ENCODE results near the gene OR2T12.
"Not testable (repeated sequence)": the region's sequence is repeated elsewhere in the genome, so short reads cannot be mapped to it uniquely, and the experiment has no call there.

The OR2T12 gene, protein sequence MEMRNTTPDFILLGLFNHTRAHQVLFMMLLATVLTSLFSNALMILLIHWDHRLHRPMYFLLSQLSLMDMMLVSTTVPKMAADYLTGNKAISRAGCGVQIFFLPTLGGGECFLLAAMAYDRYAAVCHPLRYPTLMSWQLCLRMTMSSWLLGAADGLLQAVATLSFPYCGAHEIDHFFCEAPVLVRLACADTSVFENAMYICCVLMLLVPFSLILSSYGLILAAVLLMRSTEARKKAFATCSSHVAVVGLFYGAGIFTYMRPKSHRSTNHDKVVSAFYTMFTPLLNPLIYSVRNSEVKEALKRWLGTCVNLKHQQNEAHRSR

GRCh38 chr1:248303324-248303723 is at the start of gene OR2T12:
Gene OR2T12, minus strand, starts transcription at chr1:248303424. Its CDS starts 7,846 bp downstream, at chr1:248295578.
- DNase-seq (ENCODE audit: low spot score), result no peak

DNA sequence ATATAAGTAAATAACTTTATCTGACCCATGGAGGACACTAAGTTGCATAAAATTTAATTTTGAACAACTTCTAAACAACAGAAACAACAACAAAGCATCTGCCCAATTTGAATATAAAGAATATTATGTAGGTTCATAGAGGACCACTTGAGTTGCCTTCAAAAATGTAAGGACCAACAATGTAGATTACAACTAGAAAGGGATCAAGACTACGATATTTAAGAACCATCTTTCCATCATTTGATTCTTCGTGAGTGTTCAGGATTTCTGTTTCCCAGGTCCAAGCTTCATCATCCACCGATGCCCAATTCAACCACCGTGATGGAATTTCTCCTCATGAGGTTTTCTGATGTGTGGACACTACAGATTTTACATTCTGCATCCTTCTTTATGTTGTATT is 45.3 kb upstream of the OR2T12 start, which contains the start of gene OR14C36:
TSS of gene OR14C36 (plus strand) at position 301 of the 400 bp plus-strand sequence. CDS start at position 301, 0 bp downstream.
- TF ChIP-seq CTCF (IDR thresholded peaks at IDR 0.05; ENCODE audit: extremely low read depth, missing control alignments), result no peak
- DNase-seq (ENCODE audit: low spot score), result no peak

More at GRCh38 chr1:248303324-248303723, at the start of gene OR2T12:
- no peak for TF ChIP-seq CTCF (IDR thresholded peaks at IDR 0.05; ENCODE audit: extremely low read depth, missing control alignments)

DNA sequence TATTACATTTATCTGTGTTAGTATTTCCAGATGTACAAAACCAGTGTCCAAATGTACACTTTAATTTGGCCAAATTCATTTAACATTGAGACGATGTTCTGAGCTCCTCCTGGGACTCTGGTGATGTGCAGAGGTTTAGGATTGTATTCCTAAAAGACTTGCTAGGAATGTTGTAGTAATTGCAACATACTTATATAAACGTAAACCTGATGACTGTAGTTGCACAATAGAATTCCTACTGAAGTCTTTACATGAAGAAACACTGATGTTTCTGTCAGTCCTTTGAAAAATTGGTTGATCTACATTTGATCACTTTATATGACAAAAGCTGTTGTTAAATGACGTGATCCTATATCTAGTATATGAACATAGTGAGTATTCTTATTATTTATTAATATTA is 40.2 kb upstream of the OR2T12 start:
- DNase-seq (ENCODE audit: low spot score), result no peak
- no peak for TF ChIP-seq CTCF (IDR thresholded peaks at IDR 0.05; ENCODE audit: extremely low read depth, missing control alignments)

DNA sequence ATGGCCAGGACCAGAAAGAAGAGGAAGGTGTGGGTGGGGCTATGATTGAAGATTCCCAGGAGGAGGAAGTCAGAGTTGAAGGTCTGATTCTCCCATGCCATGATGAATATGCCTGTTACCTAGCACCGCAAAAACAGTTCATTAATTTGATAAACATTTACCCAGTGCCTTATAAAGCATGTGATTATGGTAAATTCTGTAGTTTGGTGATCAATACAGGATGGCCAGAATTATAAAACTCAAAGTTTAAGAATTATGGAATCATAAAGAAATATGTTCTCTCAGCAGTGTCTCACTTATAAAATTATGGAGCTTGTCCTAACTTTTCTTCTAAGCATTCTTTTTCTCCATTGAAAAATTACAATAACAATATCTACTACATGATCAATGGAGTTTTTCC is 21.2 kb upstream of the OR2T12 start, which contains the start of gene OR2M7:
TSS of gene OR2M7 (minus strand) at position 101 of the 400 bp plus-strand sequence. CDS start at position 101, 0 bp downstream.
- no peak for TF ChIP-seq CTCF (IDR thresholded peaks at IDR 0.05; ENCODE audit: extremely low read depth, missing control alignments)
- DNase-seq (ENCODE audit: low spot score), result no peak

GRCh38 chr1:248316796-248317195 is 13.6 kb upstream of the OR2T12 start:
- no peak for DNase-seq (ENCODE audit: low spot score)
- TF ChIP-seq CTCF (IDR thresholded peaks at IDR 0.05; ENCODE audit: extremely low read depth, missing control alignments), result no peak

DNA sequence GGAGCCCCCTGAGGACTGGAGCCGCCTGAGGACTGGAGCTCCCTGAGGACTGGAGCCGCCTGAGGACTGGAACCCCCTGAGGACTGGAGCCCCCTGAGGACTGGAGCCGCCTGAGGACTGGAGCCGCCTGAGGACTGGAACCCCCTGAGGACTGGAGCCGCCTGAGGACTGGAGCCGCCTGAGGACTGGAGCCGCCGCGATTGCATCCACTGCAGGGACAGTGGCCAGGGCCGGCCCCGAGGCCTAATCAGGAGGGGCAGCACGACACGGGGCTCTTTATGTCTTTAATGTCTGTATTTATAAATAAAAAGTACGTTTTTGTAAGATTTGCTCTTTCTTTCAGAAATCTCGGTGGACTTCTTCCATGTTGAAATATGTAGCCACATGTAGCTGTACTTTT is 3.5 kb upstream of the OR2T12 start:
- not testable (repeated sequence) for DNase-seq (ENCODE audit: low spot score)

DNA sequence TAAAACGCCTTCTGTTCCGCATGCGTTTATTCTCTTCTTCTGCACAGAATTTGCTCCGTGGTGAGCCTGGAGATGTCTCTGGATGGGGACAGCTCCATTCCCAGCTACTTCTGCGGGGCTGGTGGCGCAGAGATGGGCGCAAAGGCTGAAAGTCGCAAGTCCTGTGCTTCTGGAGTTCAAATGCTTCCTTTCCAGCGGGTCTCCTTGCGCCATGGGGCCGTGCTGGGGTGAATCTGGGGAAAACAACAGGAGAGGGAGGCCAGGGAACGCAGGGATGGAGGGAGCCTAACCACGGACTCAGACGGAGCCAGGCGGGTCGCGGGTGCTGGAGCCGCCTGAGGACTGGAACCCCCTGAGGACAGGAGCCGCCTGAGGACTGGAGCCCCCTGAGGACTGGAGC is 2.9 kb upstream of the OR2T12 start:
- TF ChIP-seq CTCF (IDR thresholded peaks at IDR 0.05; ENCODE audit: extremely low read depth, missing control alignments), result no peak
- DNase-seq (ENCODE audit: low spot score), result no peak

DNA sequence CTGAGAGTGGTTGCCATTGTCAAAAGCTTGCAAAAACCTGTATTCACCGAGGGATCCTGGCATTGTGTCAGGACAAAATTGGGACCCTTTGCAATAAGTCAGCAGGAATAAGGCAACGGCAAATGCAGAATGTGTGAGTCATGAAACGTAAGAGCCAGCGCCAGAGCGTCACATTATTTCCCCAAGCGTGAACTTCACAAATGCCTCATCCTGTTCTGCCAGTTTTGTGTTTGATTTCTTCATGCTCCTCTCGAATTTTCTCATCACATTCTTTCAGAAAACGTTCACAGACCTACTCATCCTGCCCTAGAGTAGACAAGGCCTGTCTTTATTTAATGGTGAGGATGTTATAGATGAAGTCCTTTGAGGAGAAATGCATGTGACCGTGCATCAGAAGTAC is 2.4 kb upstream of the OR2T12 start:
- DNase-seq (ENCODE audit: low spot score), result not testable (repeated sequence)

All from GM20000 (cell line).